PC-9 (cell line): ENCODE measurements around the gene CDC42EP1.

Source experiments
- CTCF ChIP-seq: fragments of 200-600 bp; sonication (generic); conservative IDR thresholded peaks from 2 replicates; pipeline ENCODE4 v1.6.1; 2017; ENCODE audit warnings: mixed run types, antibody characterized with exemption, mild to moderate bottlenecking, moderate library complexity
- EZH2 ChIP-seq: fragments of 200-600 bp; sonication (generic); IDR thresholded peaks from 2 replicates; pipeline ENCODE4 v1.8.0; 2017; ENCODE audit warnings: antibody characterized with exemption, low read depth

GRCh38 chr22:37519268-37520195 is 40.7 kb upstream of the CDC42EP1 start, which contains the start of gene CARD10:
- TF ChIP-seq CTCF (no peak), EZH2 (no peak)
